Lung microvascular endothelial cell (primary cell): ENCODE data around the gene RBCK1. TPM values are rescaled to one million over a fixed set of nuclear protein-coding genes. Genes with fewer than 3 reads are reported as not detected.
"Not testable (repeated sequence)": the region's sequence is repeated elsewhere in the genome, so short reads cannot be mapped to it uniquely, and the experiment has no call there.

ENCODE experiments used
- DNase-seq, 2 donors: peaks; one replicate each; pipeline versions ENCODE4 v3.0.0 to v3.0.0-alpha.2; 2010; ENCODE audit warnings: low read depth in 2 of 2
- total RNA-seq: library from RNA; depleted of rRNA; stranded (reverse); fragments of >200 nt; gene quantifications from 2 replicates; pipeline ENCODE4 v1.2.1, GENCODE V29; 2014

The RBCK1 gene
- total RNA-seq, 1 donor from 2014 or later: 76.6 TPM

DNA sequence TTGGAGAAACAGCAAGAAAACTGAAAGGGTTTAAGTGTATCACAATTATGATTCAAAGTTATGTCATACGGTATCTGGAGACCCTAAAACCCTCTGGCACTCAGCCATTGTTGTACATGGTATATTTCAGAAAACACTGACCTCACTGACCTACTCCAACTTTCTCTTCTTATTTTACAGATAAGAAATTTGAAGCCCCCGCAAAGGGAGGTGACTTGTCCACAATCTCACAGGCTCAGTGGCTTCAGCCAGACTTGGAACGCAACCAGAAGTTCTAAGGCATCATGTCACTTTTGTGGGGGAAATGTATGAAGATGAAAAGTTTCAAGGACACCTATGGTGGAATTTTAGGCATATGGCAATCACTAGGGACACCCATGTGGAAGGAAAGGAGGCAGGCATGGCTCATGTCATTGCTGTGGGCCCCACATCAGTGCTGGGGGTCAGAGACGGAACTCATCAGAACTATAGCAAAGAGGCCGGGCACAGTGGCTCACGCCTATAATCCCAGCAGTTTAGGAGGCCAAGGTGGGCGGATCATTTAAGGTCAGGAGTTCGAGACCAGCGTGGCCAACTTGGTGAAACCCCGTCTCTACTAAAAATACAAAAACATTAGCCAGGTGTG, 32.7 kb upstream of the RBCK1 start:
- no peak for DNase-seq

DNA sequence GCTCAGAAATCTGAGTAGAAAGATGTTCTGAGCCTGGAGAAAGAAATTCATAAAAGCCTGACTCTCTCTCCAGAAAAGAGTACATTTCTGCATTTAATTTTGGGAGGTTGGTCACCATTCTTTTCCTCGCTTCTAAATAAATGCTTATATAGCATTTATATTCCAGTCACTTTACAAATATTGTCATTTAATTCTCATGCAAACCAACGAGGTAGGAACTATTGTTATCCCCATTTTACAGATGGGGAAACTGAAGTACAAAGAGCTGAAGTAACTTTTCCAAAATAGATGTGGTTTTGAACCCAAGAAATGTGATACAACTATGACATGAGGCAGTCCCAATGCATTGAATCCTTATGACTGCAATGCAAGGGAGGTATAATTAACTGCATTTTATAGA, 32.0 kb upstream of the RBCK1 start:
- DNase-seq: no peak

DNA sequence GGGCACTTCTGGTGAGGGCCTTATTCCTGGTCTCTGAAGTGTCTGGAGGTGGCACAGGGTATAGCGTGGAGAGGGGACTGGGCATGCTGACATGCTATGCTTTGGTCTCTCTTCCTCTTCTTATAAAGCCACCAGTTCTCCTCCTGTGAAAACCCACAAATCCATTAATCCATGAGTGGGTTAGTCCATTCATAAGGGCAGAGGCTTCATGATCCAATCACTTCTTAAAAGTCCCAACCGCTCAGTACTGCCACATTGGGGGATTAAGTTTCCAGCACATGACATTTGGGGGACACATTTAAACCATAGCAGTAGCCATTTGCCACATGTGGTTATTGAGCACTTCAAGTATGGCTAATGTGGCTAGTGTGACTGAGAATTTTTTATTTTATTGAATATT, 31.3 kb upstream of the RBCK1 start:
- no peak for DNase-seq

- not testable (repeated sequence) for DNase-seq
These were observed 30.5 kb upstream of the RBCK1 start for GRCh38 chr20:377578-377977.

DNA sequence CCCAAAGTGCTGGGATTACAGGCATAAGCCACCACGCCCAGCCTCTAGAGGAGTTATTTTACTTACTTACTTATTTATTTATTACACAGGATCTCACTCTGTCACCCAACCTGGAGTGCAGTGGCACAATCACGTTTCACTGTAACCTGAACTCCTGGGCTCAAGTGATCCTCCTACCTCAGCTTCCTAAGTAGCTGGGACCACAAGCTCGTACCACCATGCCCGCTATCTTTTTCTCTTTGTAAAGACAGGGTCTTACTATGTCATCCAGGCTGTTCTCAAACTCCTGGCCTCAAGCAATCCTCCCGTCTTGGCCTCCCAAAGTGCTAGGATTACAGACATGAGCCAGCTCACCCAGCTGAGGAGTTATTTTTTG, 29.1 kb upstream of the RBCK1 start:
- DNase-seq: no peak

- peak; percentile 59 to 71 for DNase-seq
These were observed 27.1 kb upstream of the RBCK1 start for GRCh38 chr20:380763-381580.

GRCh38 chr20:381581-382290, 26.4 kb upstream of the RBCK1 start:
- DNase-seq: peak; percentile 75 to 89

DNA sequence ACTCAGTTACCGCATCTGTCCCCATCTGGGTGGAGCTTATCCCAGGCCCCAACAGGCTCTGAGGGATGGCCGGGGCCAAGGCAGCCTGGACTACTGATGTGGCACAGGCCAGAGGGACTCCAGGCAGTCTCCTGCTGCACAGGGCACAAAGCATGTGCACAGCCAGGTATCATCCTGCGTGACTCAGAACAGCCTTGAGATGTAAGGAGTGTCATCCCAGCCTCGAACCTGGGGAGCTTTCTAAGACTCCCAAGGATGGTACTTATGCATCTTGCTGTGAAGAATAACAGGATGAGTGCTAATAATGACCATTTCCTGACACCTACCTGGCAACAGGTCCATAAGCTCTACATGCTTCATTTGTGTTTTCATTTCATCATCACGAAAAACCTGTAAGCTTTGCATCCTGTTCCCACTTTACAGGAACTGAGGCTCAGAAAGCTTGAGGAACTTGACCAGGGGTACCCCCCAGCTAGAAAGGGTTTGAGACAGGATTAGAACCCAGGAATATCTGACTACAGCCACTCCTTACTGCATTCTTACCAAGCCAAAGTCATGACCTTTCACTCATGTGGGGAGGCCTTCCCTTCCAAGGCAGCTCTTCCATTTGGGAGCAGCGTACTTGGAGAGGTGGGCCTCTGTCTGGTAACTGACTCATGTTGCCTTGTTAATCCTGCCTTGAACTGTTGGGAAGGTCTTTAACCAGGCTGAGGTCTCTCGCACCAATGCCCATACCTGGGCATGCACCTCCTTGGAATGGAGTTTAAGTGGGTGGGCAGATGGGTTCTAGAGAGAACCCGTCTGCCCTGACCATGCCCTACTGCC, 25.6 kb upstream of the RBCK1 start:
- DNase-seq: no peak

- no peak for DNase-seq
These were observed 24.2 kb upstream of the RBCK1 start for GRCh38 chr20:383889-384288.

DNA sequence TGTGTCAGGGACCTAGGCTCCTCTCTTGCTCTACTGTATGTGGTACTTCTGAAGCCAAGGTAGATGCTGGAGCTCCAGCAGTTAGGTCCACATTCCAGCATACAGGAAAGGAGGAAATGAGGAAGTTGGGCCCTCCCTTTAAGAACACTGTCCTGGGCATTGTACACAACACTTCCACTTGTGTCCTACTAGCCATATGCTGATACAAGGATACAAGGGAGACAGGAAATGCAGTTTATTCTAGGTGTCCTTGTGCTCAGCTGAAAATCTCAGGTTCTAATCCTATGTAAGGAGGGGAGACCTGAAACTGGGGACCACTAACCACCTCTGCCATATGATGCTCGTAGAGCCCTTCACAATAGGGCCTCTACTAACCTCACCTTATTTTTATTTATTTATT, 23.4 kb upstream of the RBCK1 start:
- DNase-seq: no peak

- DNase-seq: no peak
These were observed 22.7 kb upstream of the RBCK1 start for GRCh38 chr20:385448-385847.

GRCh38 chr20:386634-387033, 21.5 kb upstream of the RBCK1 start:
- DNase-seq: not testable (repeated sequence)

GRCh38 chr20:387520-387919, 20.6 kb upstream of the RBCK1 start:
- no peak for DNase-seq

GRCh38 chr20:388034-388994, 19.8 kb upstream of the RBCK1 start:
- DNase-seq: no peak

GRCh38 chr20:389220-389619, 18.9 kb upstream of the RBCK1 start:
- DNase-seq: no peak

- no peak for DNase-seq
These were observed 16.9 kb upstream of the RBCK1 start for GRCh38 chr20:391041-391711.

- not testable (repeated sequence) for DNase-seq
These were observed 14.8 kb upstream of the RBCK1 start for GRCh38 chr20:393296-393695.

DNA sequence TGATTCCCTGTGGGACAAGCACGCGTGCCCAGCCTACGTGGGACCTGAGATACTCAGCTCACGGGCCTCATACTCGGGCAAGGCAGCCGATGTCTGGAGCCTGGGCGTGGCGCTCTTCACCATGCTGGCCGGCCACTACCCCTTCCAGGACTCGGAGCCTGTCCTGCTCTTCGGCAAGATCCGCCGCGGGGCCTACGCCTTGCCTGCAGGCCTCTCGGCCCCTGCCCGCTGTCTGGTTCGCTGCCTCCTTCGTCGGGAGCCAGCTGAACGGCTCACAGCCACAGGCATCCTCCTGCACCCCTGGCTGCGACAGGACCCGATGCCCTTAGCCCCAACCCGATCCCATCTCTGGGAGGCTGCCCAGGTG, 11.9 kb upstream of the RBCK1 start:
- DNase-seq: no peak

GRCh38 chr20:396619-397431, 11.3 kb upstream of the RBCK1 start:
- no peak for DNase-seq
